HepG2 (cell line): ENCODE measurements around the gene RIPOR3. TPM values are rescaled to one million over a fixed set of nuclear protein-coding genes. Genes with fewer than 3 reads are reported as not detected.

Experiments used
- AGO1 ChIP-seq: fragments of 200-400 bp; formaldehyde crosslinking; IDR thresholded peaks from 2 replicates; pipeline ENCODE4 v1.6.1; 2017; ENCODE audit warnings: mild to moderate bottlenecking, low read depth, low read length, moderate library complexity; ENCODE audit not compliant: poor library complexity, severe bottlenecking
- CBX1 ChIP-seq: IDR thresholded peaks from one replicate; pipeline ENCODE4 v1.6.1; 2016; ENCODE audit warnings: antibody characterized with exemption, low read depth
- GATAD1 ChIP-seq: IDR thresholded peaks from 2 replicates; pipeline ENCODE4 v1.6.1; 2016; ENCODE audit warnings: missing genetic modification reagents, missing compliant biosample characterization
- KDM5A ChIP-seq: fragments of 200-600 bp; sonication (generic); IDR thresholded peaks from 2 replicates; pipeline ENCODE4 v1.7.0; 2018; ENCODE audit warnings: antibody characterized with exemption, mild to moderate bottlenecking, low read length, borderline replicate concordance
- NAIF1 ChIP-seq: sonication (generic); formaldehyde crosslinking; IDR thresholded peaks from 2 replicates; pipeline ENCODE4 v1.5.0; 2020; ENCODE audit warnings: mild to moderate bottlenecking, missing genetic modification reagents, borderline replicate concordance
- NFE2 ChIP-seq: sonication (generic); formaldehyde crosslinking; IDR thresholded peaks from 2 replicates; pipeline ENCODE4 v1.4.0; 2020; ENCODE audit warnings: missing genetic modification reagents
- NR1H2 ChIP-seq: sonication (generic); formaldehyde crosslinking; IDR thresholded peaks from 2 replicates; pipeline ENCODE4 v1.8.1; 2022; ENCODE audit warnings: low read depth, missing genetic modification reagents, borderline replicate concordance
- REXO4 ChIP-seq: sonication (generic); formaldehyde crosslinking; IDR thresholded peaks from 2 replicates; pipeline ENCODE4 v1.8.0; 2022; ENCODE audit warnings: missing genetic modification reagents, mild to moderate bottlenecking, borderline replicate concordance
- SP5 ChIP-seq: IDR thresholded peaks from 2 replicates; pipeline ENCODE4 v1.6.1; 2016; ENCODE audit warnings: low read depth, borderline replicate concordance
- TMF1 ChIP-seq: sonication (generic); formaldehyde crosslinking; IDR thresholded peaks from 2 replicates; pipeline ENCODE4 v1.8.1; 2022; ENCODE audit warnings: low read depth, missing genetic modification reagents
- ZFP36 ChIP-seq: fragments of 150-350 bp; IDR thresholded peaks from 2 replicates; pipeline ENCODE4 v1.6.1; 2018; ENCODE audit warnings: borderline replicate concordance, low read length, low read depth; ENCODE audit not compliant: partially characterized antibody
- ZNF546 ChIP-seq: sonication (generic); formaldehyde crosslinking; conservative IDR thresholded peaks from 2 replicates; pipeline ENCODE4 v1.8.1; 2023; ENCODE audit warnings: mild to moderate bottlenecking, missing genetic modification reagents
- ZSCAN9 ChIP-seq: IDR thresholded peaks from 2 replicates; pipeline ENCODE4 v1.6.1; 2016; ENCODE audit warnings: borderline replicate concordance
- polyA plus RNA-seq, 8 experiments: library from polyadenylated mRNA; depleted of rRNA in 3 of 8; stranded (reverse) in 7 of 8; unstranded in 1 of 8; fragments of >200 nt; fragmentation: Illumina TruSeq in 4 of 8; extraction: Trizol in 4 of 8; gene quantifications; 2 replicates each; pipeline versions ENCODE4 v1.2.1 to v1.2.3, GENCODE V29; 2011 to 2016; ENCODE audit warnings: low read depth in 4 of 8, missing spikeins in 1 of 8, mixed read lengths in 1 of 8; ENCODE audit not compliant: insufficient read depth in 1 of 8
- total RNA-seq, 5 experiments: library from RNA; depleted of rRNA; stranded (reverse); fragments of >200 nt; fragmentation: Illumina TruSeq; extraction: Trizol; gene quantifications; 2 replicates each; pipeline ENCODE4 v1.2.3, GENCODE V29; 2016; ENCODE audit warnings: low read depth in 1 of 5
- TF ChIP-seq, protein P1 (sequence below): sonication (generic); formaldehyde crosslinking; IDR thresholded peaks from 2 replicates; pipeline ENCODE4 v1.4.0; 2020; ENCODE audit warnings: mild to moderate bottlenecking, missing genetic modification reagents
- TF ChIP-seq, protein P2 (sequence below): IDR thresholded peaks from 2 replicates; pipeline ENCODE4 v1.6.1; 2016; ENCODE audit warnings: mild to moderate bottlenecking
- TF ChIP-seq, protein P3 (sequence below): sonication (generic); formaldehyde crosslinking; IDR thresholded peaks from 2 replicates; pipeline ENCODE4 v1.5.0; 2020; ENCODE audit warnings: missing genetic modification reagents

The RIPOR3 gene
- total and polyA plus RNA-seq, 2 of the 13 experiments (the other 11 are each of a cell fraction or from before 2014, with no cell fraction given) = 0.18 TPM; not detected in 1

DNA sequence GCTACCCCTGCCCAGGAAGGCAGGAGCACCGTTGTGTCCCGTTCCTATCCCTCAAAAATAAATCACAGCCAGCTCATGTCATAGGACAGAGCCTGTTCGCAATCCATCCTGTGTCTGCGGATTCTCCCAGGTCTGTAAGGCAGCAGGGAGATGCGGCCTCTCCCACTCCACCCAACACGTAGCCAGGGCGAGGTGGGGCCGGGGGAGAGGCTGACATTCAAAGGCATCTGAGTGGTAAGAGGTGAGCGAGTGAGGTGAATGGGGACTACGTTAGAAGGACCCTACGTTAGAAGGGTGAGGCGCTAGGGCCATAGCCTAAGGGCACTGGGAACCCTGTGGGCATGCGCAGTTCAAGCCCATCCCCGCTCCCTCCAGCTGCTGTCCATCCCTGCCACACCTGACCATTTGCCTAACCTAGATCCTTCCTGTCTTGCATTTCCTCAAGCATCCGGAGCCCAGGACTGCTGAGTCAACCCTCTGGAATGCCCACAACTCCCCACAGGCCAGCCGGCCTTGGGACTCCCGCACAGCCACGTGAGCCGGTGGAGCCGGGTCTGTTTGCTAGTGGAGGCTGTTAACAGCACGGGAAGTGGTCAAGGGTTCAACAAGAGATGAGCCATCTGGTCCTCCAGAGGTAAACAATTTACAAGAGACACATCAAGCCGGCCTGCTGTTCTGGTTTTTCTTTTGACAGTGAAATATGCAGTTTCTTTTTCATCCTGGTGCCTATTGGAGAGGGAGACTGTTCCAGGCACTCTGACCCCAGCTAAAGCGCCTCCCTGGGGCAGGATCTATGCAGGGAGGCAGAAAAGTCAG, 45.9 kb downstream of the RIPOR3 start (continued):
- TF ChIP-seq, protein P1, sequence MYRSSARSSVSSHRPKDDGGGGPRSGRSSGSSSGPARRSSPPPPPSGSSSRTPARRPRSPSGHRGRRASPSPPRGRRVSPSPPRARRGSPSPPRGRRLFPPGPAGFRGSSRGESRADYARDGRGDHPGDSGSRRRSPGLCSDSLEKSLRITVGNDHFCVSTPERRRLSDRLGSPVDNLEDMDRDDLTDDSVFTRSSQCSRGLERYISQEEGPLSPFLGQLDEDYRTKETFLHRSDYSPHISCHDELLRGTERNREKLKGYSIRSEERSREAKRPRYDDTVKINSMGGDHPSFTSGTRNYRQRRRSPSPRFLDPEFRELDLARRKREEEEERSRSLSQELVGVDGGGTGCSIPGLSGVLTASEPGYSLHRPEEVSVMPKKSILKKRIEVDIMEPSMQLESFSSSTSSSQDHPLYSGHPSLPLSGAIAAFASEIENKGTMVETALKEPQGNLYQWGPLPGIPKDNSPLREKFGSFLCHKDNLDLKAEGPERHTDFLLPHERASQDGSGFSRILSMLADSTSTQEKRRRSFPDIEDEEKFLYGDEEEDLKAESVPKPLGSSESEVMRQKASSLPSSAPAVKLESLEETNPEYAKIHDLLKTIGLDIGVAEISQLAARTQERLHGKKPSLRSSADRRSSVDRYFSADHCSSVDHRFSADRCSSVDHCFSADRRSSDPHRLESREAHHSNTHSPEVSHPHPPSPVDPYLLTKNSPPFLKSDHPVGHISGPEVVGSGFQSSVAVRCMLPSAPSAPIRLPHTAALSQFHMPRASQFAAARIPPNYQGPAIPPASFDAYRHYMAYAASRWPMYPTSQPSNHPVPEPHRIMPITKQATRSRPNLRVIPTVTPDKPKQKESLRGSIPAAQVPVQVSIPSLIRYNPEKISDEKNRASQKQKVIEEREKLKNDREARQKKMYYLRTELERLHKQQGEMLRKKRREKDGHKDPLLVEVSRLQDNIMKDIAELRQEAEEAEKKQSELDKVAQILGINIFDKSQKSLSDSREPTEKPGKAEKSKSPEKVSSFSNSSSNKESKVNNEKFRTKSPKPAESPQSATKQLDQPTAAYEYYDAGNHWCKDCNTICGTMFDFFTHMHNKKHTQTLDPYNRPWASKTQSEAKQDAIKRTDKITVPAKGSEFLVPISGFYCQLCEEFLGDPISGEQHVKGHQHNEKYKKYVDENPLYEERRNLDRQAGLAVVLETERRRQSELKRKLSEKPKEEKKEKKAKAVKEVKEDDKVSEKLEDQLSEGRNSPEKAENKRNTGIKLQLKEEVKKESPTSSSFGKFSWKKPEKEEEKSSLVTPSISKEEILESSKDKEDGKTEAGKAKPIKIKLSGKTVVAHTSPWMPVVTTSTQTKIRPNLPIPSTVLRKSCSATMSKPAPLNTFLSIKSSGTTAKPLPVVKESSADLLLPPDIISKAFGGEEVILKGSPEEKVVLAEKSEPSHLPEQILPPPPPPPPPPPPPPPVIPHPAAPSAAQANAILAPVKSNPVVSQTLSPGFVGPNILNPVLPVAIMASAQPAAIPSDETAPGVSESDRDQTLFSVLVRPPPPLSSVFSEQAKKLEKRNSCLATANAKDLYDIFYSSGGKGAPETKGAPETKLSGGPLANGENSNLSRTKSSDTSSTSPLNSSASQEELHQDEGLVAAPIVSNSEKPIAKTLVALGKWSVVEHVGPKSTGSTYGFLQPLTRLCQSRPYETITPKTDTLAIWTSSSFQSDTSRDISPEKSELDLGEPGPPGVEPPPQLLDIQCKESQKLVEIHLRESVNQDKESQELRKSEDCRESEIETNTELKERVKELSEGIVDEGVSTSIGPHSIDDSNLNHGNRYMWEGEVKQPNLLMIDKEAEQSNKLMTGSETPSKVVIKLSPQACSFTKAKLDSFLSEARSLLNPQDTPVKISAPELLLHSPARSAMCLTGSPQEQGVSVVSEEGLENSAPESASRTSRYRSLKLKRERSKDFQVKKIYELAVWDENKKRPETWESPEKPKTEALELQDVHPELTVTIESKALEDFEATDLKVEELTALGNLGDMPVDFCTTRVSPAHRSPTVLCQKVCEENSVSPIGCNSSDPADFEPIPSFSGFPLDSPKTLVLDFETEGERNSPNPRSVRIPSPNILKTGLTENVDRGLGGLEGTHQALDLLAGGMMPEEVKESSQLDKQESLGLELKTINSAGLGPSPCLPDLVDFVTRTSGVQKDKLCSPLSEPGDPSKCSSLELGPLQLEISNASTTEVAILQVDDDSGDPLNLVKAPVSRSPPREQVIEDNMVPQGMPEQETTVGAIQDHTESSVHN (CRISPR knock-in tag) = peak; percentile 99
- no peak for TF ChIP-seq NAIF1 (CRISPR knock-in tag)
- TF ChIP-seq, protein P2, sequence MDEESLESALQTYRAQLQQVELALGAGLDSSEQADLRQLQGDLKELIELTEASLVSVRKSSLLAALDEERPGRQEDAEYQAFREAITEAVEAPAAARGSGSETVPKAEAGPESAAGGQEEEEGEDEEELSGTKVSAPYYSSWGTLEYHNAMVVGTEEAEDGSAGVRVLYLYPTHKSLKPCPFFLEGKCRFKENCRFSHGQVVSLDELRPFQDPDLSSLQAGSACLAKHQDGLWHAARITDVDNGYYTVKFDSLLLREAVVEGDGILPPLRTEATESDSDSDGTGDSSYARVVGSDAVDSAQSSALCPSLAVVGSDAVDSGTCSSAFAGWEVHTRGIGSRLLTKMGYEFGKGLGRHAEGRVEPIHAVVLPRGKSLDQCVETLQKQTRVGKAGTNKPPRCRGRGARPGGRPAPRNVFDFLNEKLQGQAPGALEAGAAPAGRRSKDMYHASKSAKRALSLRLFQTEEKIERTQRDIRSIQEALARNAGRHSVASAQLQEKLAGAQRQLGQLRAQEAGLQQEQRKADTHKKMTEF (CRISPR knock-in tag) = peak; percentile 99
- TF ChIP-seq GATAD1 (CRISPR knock-in tag) = peak; percentile 44
- TF ChIP-seq, protein P3, sequence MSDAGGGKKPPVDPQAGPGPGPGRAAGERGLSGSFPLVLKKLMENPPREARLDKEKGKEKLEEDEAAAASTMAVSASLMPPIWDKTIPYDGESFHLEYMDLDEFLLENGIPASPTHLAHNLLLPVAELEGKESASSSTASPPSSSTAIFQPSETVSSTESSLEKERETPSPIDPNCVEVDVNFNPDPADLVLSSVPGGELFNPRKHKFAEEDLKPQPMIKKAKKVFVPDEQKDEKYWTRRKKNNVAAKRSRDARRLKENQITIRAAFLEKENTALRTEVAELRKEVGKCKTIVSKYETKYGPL (CRISPR knock-in tag) = no peak; the same call in 1 of the 2 replicates
- no peak; the same call in 1 of the 2 replicates for TF ChIP-seq KDM5A
- TF ChIP-seq NR1H2 (CRISPR knock-in tag) = no peak; the same call in 1 of the 2 replicates
- peak; percentile 81 for TF ChIP-seq CBX1
- no peak for TF ChIP-seq TMF1 (CRISPR knock-in tag)
- 0 out of 2 replicates have a peak, but pooled peaks have one; percentile 38 for TF ChIP-seq ZNF546 (CRISPR knock-in tag)
- TF ChIP-seq REXO4 (CRISPR knock-in tag) = no peak
- peak; percentile 99 for TF ChIP-seq ZSCAN9
- TF ChIP-seq SP5 (CRISPR knock-in tag) = peak; percentile 84
- no peak for TF ChIP-seq ZFP36
- TF ChIP-seq AGO1 = no peak
- 0 out of 2 replicates have a peak, but pooled peaks have one; percentile 14 for TF ChIP-seq NFE2 (CRISPR knock-in tag)
